HepG2 (cell line): Measurements from ENCODE around the gene ZNF189. TPM values are rescaled to one million over a fixed set of nuclear protein-coding genes. Genes with fewer than 3 reads are reported as not detected.
A peak's percentile ranks its signal among the peaks of the same experiment; 100 is the strongest.

Experiments used
- ATAC-seq: fragments of 200-7000 bp; cut with Tn5 transposase; 3 replicates; pipeline ENCODE4 v1.9.1; 2020; ENCODE audit warnings: mild to moderate bottlenecking, moderate library complexity
- BruUV-seq: library from RNA; stranded (reverse); fragments of 400-500 nt; replicated peaks from 2 replicates; lab custom pipeline; 2021; lab: Mats Ljungman, UMichigan
- CTCF ChIA-PET: fragments of 300-600 bp; formaldehyde crosslinking; extraction: SDS; loops from one replicate; lab custom pipeline; 2021; ENCODE audit warnings: low total read pairs, inconsistent platforms, low intra/inter-chr PET ratio; lab: Yijun Ruan, JAX
- POLR2A ChIA-PET: fragments of 350-600 bp; sonication (Branson Sonifier 250); formaldehyde crosslinking; loops from one replicate; lab custom pipeline; 2020; ENCODE audit warnings: antibody characterized with exemption, inconsistent platforms; lab: Yijun Ruan, JAX
- DNase-seq: peaks from one replicate; pipeline ENCODE4 v3.0.0-alpha.2; 2015; ENCODE audit warnings: low spot score
- FAIRE-seq: peaks from 3 replicates; lab custom pipeline; 2011; peaks lifted over from hg19 to GRCh38; lab: Jason Lieb, UNC
- H2AFZ ChIP-seq: one replicate; pipeline ENCODE4 v1.6.1; 2011; ENCODE audit warnings: low read length, inconsistent platforms
- H3K27ac ChIP-seq: fragments of 300-600 bp; 3 replicates; pipeline ENCODE4 v1.8.0; 2011; ENCODE audit warnings: mixed run types, mild to moderate bottlenecking, mixed read lengths, low read length, inconsistent platforms; ENCODE audit not compliant: insufficient read depth; ENCODE audit errors: extremely low read length
- H3K27me3 ChIP-seq, 2 experiments: fragments of 200-600 bp in 1 of 2; 2 replicates in 1 of 2; 3 replicates in 1 of 2; pipeline versions ENCODE4 v1.6.0 to v1.8.0; 2011; ENCODE audit warnings: low read length in 2 of 2, mild to moderate bottlenecking in 2 of 2, moderate library complexity in 2 of 2, inconsistent platforms in 1 of 2; ENCODE audit not compliant: insufficient read depth in 2 of 2, control insufficient read depth in 1 of 2
- H3K36me3 ChIP-seq, 2 experiments: fragments of 200-600 bp in 1 of 2; replicated peaks in 1 of 2; 2 replicates in 1 of 2; 3 replicates in 1 of 2; pipeline versions ENCODE4 v1.5.1 to v1.8.0; 2011; ENCODE audit warnings: low read length in 2 of 2, inconsistent platforms in 1 of 2; ENCODE audit not compliant: insufficient read depth in 2 of 2, control insufficient read depth in 1 of 2
- H3K4me1 ChIP-seq: 2 replicates; pipeline ENCODE4 v1.5.1; 2012; ENCODE audit warnings: low read length, inconsistent platforms; ENCODE audit not compliant: insufficient read depth
- H3K4me2 ChIP-seq: 2 replicates; pipeline ENCODE4 v1.6.0; 2011; ENCODE audit warnings: low read depth, low read length, inconsistent platforms
- H3K4me3 ChIP-seq, 3 experiments: fragments of 200-600 bp in 1 of 3; sonication (generic), shearing (Covaris generic) in 1 of 3; replicated peaks in 1 of 3; 2 replicates each; pipeline ENCODE4 v1.5.1; 2011 to 2016; ENCODE audit warnings: low read length in 3 of 3, inconsistent platforms in 2 of 3, low read depth in 2 of 3, mild to moderate bottlenecking in 2 of 3, control low read depth in 1 of 3, mixed read lengths in 1 of 3; ENCODE audit not compliant: insufficient read depth in 1 of 3
- H3K79me2 ChIP-seq: one replicate; pipeline ENCODE4 v1.6.1; 2011; ENCODE audit warnings: low read length, inconsistent platforms; ENCODE audit not compliant: insufficient read depth
- H3K9ac ChIP-seq: 2 replicates; pipeline ENCODE4 v1.6.0; 2011; ENCODE audit warnings: mild to moderate bottlenecking, low read depth, low read length, inconsistent platforms; ENCODE audit not compliant: insufficient read depth
- H3K9me3 ChIP-seq: 2 replicates; pipeline ENCODE4 v1.5.1; 2012; ENCODE audit warnings: mild to moderate bottlenecking, low read length
- H4K20me1 ChIP-seq: 2 replicates; pipeline ENCODE4 v1.6.0; 2011; ENCODE audit warnings: inconsistent platforms, mild to moderate bottlenecking, low read length, moderate library complexity; ENCODE audit not compliant: insufficient read depth
- NFKBIZ ChIP-seq: IDR thresholded peaks from 2 replicates; pipeline ENCODE4 v1.6.1; 2018; ENCODE audit warnings: missing genetic modification reagents, missing compliant biosample characterization
- RAD21 ChIP-seq: fragments of 450-650 bp; formaldehyde crosslinking; IDR thresholded peaks from 2 replicates; pipeline ENCODE4 v1.5.0; 2020; ENCODE audit warnings: mild to moderate bottlenecking
- ZMYM4 ChIP-seq: sonication (generic); formaldehyde crosslinking; IDR thresholded peaks from 2 replicates; pipeline ENCODE4 v1.8.1; 2023; ENCODE audit warnings: mild to moderate bottlenecking, missing genetic modification reagents
- ZNF121 ChIP-seq: sonication (generic); formaldehyde crosslinking; IDR thresholded peaks from 2 replicates; pipeline ENCODE4 v1.5.0; 2020; ENCODE audit warnings: mild to moderate bottlenecking, missing genetic modification reagents
- ZNF136 ChIP-seq: sonication (generic); formaldehyde crosslinking; IDR thresholded peaks from 2 replicates; pipeline ENCODE4 v1.8.1; 2022; ENCODE audit warnings: low read depth, mild to moderate bottlenecking, moderate library complexity, missing genetic modification reagents
- ZSCAN25 ChIP-seq: sonication (generic); formaldehyde crosslinking; IDR thresholded peaks from 2 replicates; pipeline ENCODE4 v1.8.0; 2022; ENCODE audit warnings: mild to moderate bottlenecking, missing genetic modification reagents
- WGBS: methylation state at CpG from one replicate; pipeline ENCODE4 v1.1.6; 2017; ENCODE audit warnings: low lambda C conversion rate; 5-methylcytosine and 5-hydroxymethylcytosine counted together
- in situ Hi-C: cut with HindIII; loops from 2 replicates; pipeline ENCODE4 v1.10.0; 2017; ENCODE audit warnings: low pct_unique_long_range_greater_than_20kb; ENCODE audit not compliant: extremely low pct_ligation_motif_present
- intact Hi-C: fragments of 100-400 bp; cut with micrococcal nuclease; formaldehyde crosslinking; loops from one replicate; pipeline ENCODE4 v1.10.0; 2022; ENCODE audit not compliant: unreplicated experiment
- polyA plus RNA-seq, 8 experiments: library from polyadenylated mRNA; depleted of rRNA in 3 of 8; stranded (reverse) in 7 of 8; unstranded in 1 of 8; fragments of >200 nt; fragmentation: Illumina TruSeq in 4 of 8; extraction: Trizol in 4 of 8; gene quantifications; 2 replicates each; pipeline versions ENCODE4 v1.2.1 to v1.2.3, GENCODE V29; 2011 to 2016; ENCODE audit warnings: low read depth in 4 of 8, missing spikeins in 1 of 8, mixed read lengths in 1 of 8; ENCODE audit not compliant: insufficient read depth in 1 of 8
- total RNA-seq, 5 experiments: library from RNA; depleted of rRNA; stranded (reverse); fragments of >200 nt; fragmentation: Illumina TruSeq; extraction: Trizol; gene quantifications; 2 replicates each; pipeline ENCODE4 v1.2.3, GENCODE V29; 2016; ENCODE audit warnings: low read depth in 1 of 5
- TF ChIP-seq, protein P1 (sequence below): sonication (generic); formaldehyde crosslinking; IDR thresholded peaks from 2 replicates; pipeline ENCODE4 v1.5.1; 2020; ENCODE audit warnings: mild to moderate bottlenecking, moderate library complexity, missing genetic modification reagents
- TF ChIP-seq, protein P2 (sequence below): sonication (generic); formaldehyde crosslinking; IDR thresholded peaks from 2 replicates; pipeline ENCODE4 v1.4.0; 2020; ENCODE audit warnings: missing genetic modification reagents

ZNF189 gene
- total and polyA plus RNA-seq, 2 of the 13 experiments (the other 11 are each of a cell fraction or from before 2014, with no cell fraction given), result 8.4 to 50.0 TPM

DNA sequence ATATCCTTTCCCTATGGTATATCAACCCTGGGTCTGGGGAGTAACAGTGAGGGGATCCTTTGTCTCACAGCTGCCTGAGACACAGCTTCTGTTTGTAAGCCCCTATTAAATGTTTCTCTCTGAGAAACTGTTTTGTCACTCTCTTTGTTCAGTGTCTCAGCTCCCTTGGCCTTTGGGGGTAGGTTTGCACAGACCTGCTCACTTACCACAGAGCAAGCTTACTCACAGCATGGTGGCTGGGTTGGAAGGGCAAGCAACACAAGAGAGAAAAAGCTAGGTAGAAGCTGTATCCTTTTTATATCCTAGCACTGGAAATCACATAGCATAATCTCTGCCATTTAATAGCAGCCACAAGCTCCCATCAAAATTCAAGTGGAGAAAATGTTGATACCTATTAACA lies 18.4 kb upstream of the ZNF189 start:
- ChIA-PET POLR2A (interaction anchor here (1.0 to 5.2 kb wide), 4 partner anchors 11 to 55 kb away, joined by 3 to 36 read pairs (median 6); partner anchors contain the start of genes MRPL50 and ZNF189), CTCF (no interaction called here)
- intact Hi-C loops (no loop called here), in situ Hi-C loops (no loop called here)
- Histone ChIP-seq H3K4me2 (no peak overlapping the region), H3K36me3 (no peaks in the 10 kb centered on the region), H3K4me3 (no peak overlapping the region), H3K27ac (no peak overlapping the region), H2AFZ (no peak overlapping the region), H3K9ac (no peak overlapping the region), H3K79me2 (no peaks in the 10 kb centered on the region), H3K27me3 (no peaks in the 10 kb centered on the region), H3K4me1 (peaks cover 55% of the 10 kb centered on the region), H3K9me3 (peaks cover 8% of the 10 kb centered on the region), H4K20me1 (no peaks in the 10 kb centered on the region)
- 0 out of 2 replicates have a peak, but pooled peaks have one; percentile 12 for TF ChIP-seq ZMYM4 (CRISPR knock-in tag)
- TF ChIP-seq, protein P1, sequence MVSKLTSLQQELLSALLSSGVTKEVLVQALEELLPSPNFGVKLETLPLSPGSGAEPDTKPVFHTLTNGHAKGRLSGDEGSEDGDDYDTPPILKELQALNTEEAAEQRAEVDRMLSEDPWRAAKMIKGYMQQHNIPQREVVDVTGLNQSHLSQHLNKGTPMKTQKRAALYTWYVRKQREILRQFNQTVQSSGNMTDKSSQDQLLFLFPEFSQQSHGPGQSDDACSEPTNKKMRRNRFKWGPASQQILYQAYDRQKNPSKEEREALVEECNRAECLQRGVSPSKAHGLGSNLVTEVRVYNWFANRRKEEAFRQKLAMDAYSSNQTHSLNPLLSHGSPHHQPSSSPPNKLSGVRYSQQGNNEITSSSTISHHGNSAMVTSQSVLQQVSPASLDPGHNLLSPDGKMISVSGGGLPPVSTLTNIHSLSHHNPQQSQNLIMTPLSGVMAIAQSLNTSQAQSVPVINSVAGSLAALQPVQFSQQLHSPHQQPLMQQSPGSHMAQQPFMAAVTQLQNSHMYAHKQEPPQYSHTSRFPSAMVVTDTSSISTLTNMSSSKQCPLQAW (CRISPR knock-in tag), result no peak
- DNase-seq, result no peak
- peak; percentile 49; the same call in 2 of the 3 replicates for ATAC-seq
- no peak for FAIRE-seq
- BruUV-seq, result no TSS peak

DNA sequence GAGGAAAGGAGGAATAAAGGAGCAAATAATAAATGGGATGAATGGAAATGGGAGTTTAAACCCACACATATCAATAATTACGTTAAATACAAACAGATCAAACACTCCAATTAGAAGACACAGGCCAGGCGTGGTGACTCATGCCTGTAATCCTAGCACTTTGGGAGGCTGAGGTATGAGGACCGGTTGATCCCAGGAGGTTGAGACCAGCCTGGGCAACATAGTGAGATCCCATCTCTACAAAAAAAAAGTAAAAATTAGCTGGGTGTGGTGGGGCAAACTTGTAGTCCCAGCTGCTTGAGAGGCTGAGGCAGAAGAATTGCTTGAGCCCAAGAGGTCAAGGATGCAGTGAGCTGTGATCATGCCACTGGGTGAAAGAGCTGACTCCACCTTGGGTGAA lies 17.5 kb upstream of the ZNF189 start:
- Histone ChIP-seq H3K27ac (no peak overlapping the region), H3K79me2 (no peaks in the 10 kb centered on the region), H3K4me1 (peaks cover 57% of the 10 kb centered on the region), H4K20me1 (no peaks in the 10 kb centered on the region), H2AFZ (no peak overlapping the region), H3K36me3 (no peaks in the 10 kb centered on the region), H3K9ac (no peak overlapping the region), H3K9me3 (peaks cover 11% of the 10 kb centered on the region), H3K27me3 (no peaks in the 10 kb centered on the region), H3K4me2 (no peak overlapping the region), H3K4me3 (no peak overlapping the region)
- no TSS peak for BruUV-seq
- CTCF ChIA-PET, result no interaction called here
- intact Hi-C loops, result no loop called here
- WGBS, result 94% methylated on average over 3 of the region's 3 CpGs
- no peak for FAIRE-seq
- ATAC-seq, result no peak
- POLR2A ChIA-PET, result interaction anchor here (0.8 to 5.2 kb wide), 3 partner anchors 15 to 56 kb away, joined by 3 to 36 read pairs (median 10); partner anchors contain the start of genes MRPL50 and ZNF189
- DNase-seq, result no peak
- in situ Hi-C loops, result no loop called here
- TF ChIP-seq ZNF121 (CRISPR knock-in tag), result peak; percentile 90
- TF ChIP-seq ZSCAN25 (CRISPR knock-in tag), result no peak
- TF ChIP-seq ZNF136 (CRISPR knock-in tag), result no peak
- TF ChIP-seq, protein P2, sequence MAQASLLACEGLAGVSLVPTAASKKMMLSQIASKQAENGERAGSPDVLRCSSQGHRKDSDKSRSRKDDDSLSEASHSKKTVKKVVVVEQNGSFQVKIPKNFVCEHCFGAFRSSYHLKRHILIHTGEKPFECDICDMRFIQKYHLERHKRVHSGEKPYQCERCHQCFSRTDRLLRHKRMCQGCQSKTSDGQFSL (CRISPR knock-in tag), result no peak
- no peak for TF ChIP-seq RAD21 (CRISPR knock-in tag)
- no peak for TF ChIP-seq NFKBIZ (CRISPR knock-in tag)
